ENCODE measurements around the gene SCMH1.
A peak's percentile ranks its signal among the peaks of the same experiment; 100 is the strongest.
"Not testable (repeated sequence)": the region's sequence is repeated elsewhere in the genome, so short reads cannot be mapped to it uniquely, and the experiment has no call there.

Gene SCMH1

DNA sequence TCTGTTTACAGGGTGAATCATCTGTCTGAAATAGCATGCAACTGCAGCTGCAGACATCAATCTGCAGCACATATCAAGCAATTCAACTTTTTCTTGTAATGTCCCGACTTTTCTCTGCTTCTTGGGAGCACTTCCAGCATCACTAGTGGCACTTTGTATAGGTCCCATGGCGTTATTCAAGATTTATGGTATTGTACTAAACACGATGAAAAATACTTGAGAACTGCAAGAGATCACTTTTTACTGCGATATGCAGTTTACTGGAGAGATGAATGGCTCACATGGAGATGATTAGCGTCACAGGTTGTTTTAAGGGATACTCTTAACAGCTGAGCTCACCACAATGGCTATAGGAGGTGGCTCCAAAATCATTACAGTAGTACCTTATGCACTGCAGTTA is 7.2 kb upstream of the SCMH1 start:
- DNase-seq (ENCODE audit: low read depth) = no peak

DNA sequence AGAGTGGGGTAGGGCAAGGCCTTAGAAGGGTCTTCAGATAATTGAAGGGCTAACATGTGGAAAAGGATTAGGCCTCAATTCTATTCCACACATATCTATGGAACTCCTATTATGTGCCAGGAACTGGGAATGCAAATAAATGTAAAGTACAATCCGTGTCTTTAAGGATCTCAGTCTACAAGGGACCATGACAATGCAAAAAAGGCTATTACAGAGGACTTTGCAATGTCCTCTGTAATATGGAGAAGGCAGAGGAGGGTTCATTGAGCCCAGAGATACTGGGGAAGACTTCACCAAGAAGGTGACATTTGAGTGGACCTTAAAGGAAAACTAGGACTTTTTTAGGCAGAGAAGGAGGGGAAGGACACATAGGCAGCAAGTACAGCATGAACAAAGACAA is 4.5 kb upstream of the SCMH1 start:
- DNase-seq (ENCODE audit: low read depth) = no peak

DNA sequence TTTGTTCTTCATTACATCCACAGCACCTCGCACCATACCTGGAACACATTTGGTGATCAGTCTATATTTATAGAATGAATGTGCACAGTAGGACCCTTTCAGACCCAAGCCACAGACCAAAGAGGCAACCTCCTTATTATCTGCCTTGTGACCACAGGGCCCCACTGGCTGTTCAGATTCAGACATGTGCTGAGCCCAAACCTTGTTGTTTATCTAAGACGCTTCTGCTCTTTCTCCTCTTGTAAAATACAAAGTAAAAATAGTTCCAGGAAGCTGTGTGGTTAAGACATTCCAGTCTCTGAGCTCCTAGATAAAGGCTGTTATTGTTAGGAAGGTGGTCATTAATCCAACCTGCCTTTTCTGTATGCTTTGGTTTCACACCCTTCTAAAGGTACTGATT is 3.6 kb upstream of the SCMH1 start:
- no peak for DNase-seq (ENCODE audit: low read depth)

GRCh38 chr1:41243079-41243385 is 926 bp upstream of the SCMH1 start:
- no peak for DNase-seq (ENCODE audit: low read depth)

GRCh38 chr1:41242342-41243078 is 404 bp upstream of the SCMH1 start:
- no peak for DNase-seq (ENCODE audit: low read depth)

GRCh38 chr1:41241354-41241748 is 755 bp downstream of the SCMH1 start:
- no peak for DNase-seq (ENCODE audit: low read depth)

DNA sequence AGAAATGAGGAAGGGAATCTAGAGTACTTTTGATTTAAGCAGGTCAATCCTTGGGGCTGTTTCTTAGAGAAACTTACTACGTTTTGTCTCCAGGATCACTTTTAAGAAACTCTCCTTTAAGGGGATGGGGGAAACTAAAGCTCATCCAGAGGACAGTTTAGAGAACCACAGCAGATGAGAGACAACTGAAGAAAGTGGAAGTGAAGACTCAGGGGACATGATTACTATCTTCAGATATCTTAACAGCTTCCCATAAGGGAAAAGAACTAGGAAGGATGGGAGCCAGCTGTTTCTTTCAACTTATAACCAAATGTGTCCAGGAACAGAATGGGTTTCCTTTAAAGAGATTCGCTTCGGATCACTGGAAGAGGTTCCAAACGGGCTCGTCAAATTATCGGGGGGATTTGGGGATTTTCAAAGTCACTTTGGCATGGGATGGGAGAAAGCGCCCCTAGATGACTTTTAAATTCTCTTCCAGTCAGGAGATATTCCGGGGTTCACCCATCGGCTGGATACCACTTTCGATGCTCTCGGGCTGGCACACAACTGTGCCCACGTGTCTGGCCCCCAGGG is 1.2 kb downstream of the SCMH1 start:
- no peak for DNase-seq (ENCODE audit: low read depth)

GRCh38 chr1:41239988-41240610 is 2.0 kb downstream of the SCMH1 start:
- DNase-seq (ENCODE audit: low read depth) = peak; percentile 38

GRCh38 chr1:41238311-41238988 is 3.7 kb downstream of the SCMH1 start:
- DNase-seq (ENCODE audit: low read depth) = no peak

DNA sequence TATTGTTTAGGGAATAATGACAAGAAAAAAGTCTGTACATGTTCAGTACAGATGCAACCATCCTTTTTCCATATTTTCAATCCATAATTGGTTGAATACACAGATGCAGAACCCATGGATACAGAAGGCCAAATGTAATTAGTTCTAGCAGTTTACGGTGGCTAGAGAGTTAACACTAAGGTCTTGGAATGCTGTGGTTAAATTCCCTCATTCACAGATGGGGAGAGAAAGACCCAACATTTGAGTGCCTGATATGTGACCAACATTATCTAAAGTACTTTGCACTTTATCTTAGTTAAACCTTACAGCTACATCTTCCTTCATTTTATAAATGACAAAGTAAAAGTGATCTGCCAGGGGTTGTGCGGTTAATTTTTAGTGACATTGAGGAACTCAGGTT is 5.3 kb downstream of the SCMH1 start:
- no peak for DNase-seq (ENCODE audit: low read depth)

DNA sequence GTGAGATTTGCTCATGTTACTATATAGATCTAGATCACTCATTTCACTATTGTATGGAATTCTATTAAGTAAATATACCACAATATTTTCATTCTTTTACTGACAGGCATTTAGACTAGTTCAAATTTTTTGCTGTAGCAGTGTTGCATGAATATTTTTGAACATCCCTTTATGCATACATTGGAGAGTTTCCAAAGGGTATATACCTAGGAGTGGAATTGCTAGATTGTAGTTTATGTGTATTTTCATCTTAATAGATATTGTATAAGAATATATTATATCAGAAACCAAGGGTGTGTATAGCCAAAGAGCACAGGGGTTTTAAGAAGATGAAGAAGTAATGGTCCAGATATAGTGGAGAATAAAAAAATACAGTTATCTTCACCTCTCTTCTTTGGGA is 6.2 kb downstream of the SCMH1 start:
- DNase-seq (ENCODE audit: low read depth) = no peak

GRCh38 chr1:41233708-41234107 is 8.4 kb downstream of the SCMH1 start:
- DNase-seq (ENCODE audit: low read depth) = no peak

DNA sequence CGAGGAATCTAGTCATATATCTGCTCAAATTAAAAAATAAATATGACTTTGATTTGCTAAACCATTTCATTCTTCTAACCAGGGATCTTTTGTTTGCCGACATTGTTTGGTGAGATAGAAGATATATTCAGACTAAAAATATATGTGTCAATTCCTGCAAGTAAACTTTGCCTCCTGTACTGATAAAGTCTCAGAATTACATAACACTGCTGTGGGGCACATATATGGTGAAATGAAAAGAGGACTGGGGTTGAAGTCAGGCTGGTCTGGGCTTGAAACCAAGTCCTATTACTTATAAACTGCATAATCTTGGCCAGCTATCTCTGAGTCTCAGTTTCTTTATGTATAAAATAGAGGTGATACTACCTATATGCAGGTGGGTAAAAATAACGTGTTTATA is 9.8 kb downstream of the SCMH1 start:
- DNase-seq (ENCODE audit: low read depth) = no peak

- no peak for DNase-seq (ENCODE audit: low read depth)
These were observed 11.4 kb downstream of the SCMH1 start for GRCh38 chr1:41230656-41231055.

DNA sequence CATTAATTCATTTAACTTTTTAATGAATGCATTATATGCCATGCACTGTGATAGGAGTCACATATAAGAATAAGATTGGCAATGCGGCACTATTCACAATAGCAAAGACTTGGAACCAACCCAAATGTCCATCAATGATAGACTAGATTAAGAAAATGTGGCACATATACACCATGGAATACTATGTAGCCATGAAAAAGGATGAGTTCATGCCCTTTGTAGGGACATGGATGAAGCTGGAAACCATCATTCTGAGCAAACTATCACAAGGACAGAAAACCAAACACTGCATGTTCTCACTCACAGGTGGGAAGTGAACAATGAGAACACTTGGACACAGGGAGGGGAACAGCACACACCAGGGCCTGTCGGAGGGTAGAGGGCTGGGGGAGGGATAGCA is 12.9 kb downstream of the SCMH1 start:
- DNase-seq (ENCODE audit: low read depth) = not testable (repeated sequence)

DNA sequence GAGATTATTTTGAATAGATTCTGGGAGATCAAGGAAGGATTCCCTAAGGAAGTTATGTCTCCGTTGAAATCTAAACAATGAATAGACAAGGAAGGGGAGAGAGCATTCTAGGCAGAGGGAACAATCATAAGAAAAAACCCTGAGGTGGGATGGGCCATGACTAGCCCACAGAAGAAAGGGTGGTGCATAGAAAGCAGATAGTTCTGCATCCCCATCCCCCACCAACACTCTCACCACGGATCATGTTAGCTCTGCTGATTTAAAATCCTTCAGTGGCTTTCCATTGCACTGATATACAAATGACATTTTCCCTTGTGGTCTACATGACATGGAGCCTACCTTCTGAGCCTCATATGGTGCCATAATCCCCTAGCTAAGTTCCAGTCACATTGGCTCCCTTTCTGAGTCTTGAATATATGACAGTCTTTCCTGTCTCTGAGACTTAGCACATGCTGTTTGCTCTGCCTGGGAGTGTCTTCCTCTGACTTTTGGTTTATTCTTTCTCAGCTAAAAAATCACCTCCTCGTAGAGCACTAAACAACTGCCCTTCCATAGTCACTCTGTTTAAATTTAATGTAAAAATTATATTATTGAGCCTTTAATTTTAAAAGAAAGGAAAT is 15.2 kb downstream of the SCMH1 start:
- DNase-seq (ENCODE audit: low read depth) = no peak

DNA sequence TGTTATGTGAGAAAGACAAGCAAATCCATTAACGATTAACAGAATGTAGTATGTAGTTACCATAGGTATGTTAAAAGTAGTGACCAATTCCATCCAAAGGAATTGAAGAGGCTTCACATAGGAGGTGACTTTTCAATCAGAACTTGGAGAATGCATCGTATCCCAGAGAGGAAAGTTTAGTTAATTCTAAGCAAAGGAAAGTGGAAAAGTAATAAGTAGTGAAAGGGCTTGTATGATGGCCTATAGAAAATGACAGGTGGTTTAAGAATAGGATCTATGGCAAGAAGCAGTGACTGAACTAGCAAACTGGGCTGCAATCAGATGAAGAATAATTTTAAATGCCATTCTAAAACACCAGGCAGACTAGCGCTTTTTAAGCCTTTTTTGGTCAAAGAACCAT is 16.6 kb downstream of the SCMH1 start:
- DNase-seq (ENCODE audit: low read depth) = no peak

DNA sequence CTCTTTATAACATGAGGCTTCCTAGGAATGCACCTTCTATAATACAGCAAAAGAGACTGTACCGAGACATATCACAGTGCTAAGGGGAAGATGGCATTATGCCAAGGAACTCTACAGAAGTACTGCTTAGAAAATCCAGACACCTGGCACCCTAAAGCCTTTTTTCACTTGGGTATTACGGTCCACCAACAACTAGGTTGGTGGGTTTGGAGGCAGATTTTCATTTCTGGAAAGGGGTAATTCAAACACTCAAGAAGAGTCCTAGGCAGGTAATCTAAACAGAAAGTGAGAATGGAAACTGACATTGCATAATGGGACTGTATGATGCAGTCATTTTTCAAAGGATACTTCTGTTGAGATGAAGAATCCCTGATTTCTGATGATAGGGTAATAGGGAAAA is 19.6 kb downstream of the SCMH1 start:
- DNase-seq (ENCODE audit: low read depth) = no peak

GRCh38 chr1:41221995-41222394 is 20.1 kb downstream of the SCMH1 start:
- no peak for DNase-seq (ENCODE audit: low read depth)

GRCh38 chr1:41218152-41218551 is 24.0 kb downstream of the SCMH1 start:
- no peak for DNase-seq (ENCODE audit: low read depth)

DNA sequence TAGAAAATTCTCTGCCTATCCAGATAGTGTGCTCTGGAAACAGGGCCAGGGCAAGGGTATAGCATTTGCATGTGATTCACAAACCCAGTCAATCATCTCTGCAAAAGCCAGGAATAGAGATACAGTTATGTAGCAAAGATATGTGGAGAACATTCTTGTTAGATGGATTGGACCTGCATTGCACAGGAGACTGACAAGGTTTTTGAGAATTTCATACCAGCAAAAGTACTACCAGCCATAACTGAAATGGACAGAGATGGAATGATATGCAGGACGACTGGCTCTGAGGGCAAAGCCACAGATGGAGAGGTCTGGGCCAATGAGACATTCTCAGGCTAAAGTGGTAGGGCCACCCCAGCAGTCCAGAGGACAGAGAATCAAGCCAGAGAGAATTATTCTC is 24.7 kb downstream of the SCMH1 start:
- DNase-seq (ENCODE audit: low read depth) = no peak

DNA sequence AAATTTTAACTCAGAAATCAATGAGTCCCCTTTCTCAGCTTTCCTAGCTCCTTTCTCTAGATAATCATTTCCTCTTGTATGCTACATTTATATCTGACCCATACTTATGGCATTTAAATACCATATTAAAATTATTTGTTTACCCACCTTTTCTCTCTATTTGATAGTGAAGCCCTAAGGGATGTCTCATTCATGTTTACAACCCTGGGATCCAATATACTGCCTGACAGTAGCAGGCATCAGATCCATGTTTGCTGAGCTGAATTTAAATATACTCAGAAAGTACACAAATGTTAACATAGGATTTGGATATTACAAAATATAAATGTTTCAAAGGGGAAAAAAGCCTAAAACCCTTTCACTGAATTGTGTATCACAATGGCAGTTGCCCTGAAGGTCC is 26.5 kb downstream of the SCMH1 start:
- no peak for DNase-seq (ENCODE audit: low read depth)

DNA sequence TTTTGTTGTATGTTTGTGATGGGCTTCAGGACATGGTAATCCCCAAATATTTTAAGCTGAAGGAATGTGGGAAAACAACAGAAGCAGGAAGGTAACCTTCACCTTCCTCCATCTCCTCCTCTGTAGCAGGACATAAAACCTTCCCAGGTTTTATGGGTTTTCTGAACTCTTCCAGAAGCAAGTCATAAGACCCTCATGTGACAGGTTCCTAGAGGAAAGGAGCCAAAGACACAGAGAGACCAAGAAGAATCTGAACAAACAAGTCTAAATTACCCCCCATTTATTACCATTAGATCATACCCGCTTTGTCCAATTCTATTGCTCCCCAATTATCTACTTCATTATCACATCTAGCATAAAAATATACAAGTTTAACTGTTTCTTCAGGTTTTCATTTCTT is 28.8 kb downstream of the SCMH1 start:
- DNase-seq (ENCODE audit: low read depth) = no peak
